ENCODE measurements around the gene RNF212B. TPM values are rescaled to one million over a fixed set of nuclear protein-coding genes. Genes with fewer than 3 reads are reported as not detected.

RNF212B gene
- total and polyA plus RNA-seq, 2 of the 13 experiments (the other 11 are each of a cell fraction or from before 2014, with no cell fraction given) = 0.05 TPM; not detected in 1

DNA sequence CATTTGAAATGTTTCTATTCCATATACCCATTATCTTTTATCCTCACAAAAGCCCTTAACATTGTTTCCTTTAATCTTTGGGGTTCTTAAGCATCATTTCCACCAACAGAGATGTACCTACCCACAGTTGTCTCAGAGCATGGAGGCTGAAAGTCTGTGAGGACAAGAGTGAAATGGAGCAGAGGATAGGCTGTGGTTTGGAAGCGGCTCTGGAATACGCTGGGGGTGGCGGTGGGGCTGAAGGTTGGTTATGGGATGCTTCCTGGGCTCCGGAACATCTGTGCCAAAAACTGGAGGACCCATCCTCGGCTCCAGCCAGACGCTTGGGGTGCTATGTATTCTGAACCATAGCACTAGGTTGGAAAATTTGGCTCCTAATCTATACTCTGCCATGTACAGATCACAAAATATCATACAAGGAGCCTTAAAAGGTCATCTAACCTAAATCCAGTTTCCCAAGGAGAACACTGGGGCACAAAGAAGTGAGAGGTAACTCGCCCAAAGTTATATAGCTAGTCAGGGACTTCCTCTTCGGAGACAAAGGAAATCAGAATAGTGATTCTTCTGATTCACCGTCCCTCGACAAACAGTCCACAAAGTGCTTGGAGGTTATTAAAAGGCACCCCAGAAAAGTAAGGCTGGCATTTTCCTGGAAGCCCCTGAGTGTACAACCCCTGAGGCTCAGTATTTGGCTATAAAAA is 62.4 kb downstream of the RNF212B start (continued):
- TF ChIP-seq, protein P1, sequence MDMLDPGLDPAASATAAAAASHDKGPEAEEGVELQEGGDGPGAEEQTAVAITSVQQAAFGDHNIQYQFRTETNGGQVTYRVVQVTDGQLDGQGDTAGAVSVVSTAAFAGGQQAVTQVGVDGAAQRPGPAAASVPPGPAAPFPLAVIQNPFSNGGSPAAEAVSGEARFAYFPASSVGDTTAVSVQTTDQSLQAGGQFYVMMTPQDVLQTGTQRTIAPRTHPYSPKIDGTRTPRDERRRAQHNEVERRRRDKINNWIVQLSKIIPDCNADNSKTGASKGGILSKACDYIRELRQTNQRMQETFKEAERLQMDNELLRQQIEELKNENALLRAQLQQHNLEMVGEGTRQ (IDR thresholded peaks at IDR 0.05; ENCODE audit: low read depth, low read length) = no peak
- TF ChIP-seq, protein P1 (CRISPR knock-in tag; IDR thresholded peaks at IDR 0.05; ENCODE audit: borderline replicate concordance) = peak; percentile 47; the same call in 1 of the 2 replicates
- TF ChIP-seq RBFOX2 (IDR thresholded peaks at IDR 0.05; ENCODE audit: low read depth, low read length) (0 out of 2 replicates have a peak, but pooled peaks have one; percentile 37), ZBTB7B (CRISPR knock-in tag; IDR thresholded peaks at IDR 0.05) (no peak)
- TF ChIP-seq, protein P2, sequence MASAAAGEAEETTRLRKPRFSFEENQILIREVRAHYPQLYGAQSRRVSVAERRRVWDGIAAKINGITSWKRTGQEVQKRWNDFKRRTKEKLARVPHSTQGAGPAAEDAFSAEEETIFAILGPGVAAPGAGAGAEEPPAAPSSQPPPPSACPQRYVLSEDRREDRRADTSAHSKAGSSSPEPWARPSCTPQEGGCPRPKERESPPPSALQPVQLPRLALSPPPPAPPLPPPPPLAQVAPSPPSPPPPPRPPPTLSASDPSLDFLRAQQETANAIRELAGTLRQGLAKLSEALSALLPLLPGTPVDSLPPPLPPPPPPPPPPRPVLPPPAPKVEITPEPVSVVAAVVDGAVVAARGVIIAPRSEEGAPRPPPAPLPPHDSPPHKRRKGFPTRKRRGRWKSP (CRISPR knock-in tag; IDR thresholded peaks at IDR 0.05) = no peak
- TF ChIP-seq, protein P3, sequence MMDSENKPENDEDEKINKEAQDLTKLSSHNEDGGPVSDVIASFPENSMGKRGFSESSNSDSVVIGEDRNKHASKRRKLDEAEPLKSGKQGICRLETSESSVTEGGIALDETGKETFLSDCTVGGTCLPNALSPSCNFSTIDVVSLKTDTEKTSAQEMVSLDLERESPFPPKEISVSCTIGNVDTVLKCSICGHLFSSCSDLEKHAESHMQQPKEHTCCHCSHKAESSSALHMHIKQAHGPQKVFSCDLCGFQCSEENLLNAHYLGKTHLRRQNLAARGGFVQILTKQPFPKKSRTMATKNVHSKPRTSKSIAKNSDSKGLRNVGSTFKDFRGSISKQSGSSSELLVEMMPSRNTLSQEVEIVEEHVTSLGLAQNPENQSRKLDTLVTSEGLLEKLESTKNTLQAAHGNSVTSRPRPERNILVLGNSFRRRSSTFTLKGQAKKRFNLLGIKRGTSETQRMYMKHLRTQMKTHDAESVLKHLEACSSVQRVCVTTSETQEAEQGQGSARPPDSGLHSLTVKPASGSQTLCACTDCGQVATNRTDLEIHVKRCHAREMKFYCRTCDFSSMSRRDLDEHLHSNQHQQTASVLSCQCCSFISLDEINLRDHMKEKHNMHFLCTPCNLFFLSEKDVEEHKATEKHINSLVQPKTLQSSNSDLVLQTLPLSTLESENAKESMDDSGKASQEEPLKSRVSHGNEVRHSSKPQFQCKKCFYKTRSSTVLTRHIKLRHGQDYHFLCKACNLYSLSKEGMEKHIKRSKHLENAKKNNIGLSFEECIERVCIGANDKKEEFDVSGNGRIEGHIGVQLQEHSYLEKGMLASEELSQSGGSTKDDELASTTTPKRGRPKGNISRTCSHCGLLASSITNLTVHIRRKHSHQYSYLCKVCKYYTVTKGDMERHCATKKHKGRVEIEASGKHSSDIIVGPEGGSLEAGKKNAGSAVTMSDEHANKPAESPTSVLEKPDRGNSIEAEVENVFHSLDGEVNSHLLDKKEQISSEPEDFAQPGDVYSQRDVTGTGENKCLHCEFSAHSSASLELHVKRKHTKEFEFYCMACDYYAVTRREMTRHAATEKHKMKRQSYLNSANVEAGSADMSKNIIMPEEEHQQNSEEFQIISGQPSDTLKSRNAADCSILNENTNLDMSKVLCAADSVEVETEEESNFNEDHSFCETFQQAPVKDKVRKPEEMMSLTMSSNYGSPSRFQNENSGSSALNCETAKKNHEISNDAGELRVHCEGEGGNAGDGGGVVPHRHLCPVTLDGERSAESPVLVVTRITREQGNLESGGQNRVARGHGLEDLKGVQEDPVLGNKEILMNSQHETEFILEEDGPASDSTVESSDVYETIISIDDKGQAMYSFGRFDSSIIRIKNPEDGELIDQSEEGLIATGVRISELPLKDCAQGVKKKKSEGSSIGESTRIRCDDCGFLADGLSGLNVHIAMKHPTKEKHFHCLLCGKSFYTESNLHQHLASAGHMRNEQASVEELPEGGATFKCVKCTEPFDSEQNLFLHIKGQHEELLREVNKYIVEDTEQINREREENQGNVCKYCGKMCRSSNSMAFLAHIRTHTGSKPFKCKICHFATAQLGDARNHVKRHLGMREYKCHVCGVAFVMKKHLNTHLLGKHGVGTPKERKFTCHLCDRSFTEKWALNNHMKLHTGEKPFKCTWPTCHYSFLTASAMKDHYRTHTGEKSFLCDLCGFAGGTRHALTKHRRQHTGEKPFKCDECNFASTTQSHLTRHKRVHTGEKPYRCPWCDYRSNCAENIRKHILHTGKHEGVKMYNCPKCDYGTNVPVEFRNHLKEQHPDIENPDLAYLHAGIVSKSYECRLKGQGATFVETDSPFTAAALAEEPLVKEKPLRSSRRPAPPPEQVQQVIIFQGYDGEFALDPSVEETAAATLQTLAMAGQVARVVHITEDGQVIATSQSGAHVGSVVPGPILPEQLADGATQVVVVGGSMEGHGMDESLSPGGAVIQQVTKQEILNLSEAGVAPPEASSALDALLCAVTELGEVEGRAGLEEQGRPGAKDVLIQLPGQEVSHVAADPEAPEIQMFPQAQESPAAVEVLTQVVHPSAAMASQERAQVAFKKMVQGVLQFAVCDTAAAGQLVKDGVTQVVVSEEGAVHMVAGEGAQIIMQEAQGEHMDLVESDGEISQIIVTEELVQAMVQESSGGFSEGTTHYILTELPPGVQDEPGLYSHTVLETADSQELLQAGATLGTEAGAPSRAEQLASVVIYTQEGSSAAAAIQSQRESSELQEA (CRISPR knock-in tag; IDR thresholded peaks at IDR 0.05; ENCODE audit: not compliant biosample characterization) = no peak
- TF ChIP-seq, protein P4, sequence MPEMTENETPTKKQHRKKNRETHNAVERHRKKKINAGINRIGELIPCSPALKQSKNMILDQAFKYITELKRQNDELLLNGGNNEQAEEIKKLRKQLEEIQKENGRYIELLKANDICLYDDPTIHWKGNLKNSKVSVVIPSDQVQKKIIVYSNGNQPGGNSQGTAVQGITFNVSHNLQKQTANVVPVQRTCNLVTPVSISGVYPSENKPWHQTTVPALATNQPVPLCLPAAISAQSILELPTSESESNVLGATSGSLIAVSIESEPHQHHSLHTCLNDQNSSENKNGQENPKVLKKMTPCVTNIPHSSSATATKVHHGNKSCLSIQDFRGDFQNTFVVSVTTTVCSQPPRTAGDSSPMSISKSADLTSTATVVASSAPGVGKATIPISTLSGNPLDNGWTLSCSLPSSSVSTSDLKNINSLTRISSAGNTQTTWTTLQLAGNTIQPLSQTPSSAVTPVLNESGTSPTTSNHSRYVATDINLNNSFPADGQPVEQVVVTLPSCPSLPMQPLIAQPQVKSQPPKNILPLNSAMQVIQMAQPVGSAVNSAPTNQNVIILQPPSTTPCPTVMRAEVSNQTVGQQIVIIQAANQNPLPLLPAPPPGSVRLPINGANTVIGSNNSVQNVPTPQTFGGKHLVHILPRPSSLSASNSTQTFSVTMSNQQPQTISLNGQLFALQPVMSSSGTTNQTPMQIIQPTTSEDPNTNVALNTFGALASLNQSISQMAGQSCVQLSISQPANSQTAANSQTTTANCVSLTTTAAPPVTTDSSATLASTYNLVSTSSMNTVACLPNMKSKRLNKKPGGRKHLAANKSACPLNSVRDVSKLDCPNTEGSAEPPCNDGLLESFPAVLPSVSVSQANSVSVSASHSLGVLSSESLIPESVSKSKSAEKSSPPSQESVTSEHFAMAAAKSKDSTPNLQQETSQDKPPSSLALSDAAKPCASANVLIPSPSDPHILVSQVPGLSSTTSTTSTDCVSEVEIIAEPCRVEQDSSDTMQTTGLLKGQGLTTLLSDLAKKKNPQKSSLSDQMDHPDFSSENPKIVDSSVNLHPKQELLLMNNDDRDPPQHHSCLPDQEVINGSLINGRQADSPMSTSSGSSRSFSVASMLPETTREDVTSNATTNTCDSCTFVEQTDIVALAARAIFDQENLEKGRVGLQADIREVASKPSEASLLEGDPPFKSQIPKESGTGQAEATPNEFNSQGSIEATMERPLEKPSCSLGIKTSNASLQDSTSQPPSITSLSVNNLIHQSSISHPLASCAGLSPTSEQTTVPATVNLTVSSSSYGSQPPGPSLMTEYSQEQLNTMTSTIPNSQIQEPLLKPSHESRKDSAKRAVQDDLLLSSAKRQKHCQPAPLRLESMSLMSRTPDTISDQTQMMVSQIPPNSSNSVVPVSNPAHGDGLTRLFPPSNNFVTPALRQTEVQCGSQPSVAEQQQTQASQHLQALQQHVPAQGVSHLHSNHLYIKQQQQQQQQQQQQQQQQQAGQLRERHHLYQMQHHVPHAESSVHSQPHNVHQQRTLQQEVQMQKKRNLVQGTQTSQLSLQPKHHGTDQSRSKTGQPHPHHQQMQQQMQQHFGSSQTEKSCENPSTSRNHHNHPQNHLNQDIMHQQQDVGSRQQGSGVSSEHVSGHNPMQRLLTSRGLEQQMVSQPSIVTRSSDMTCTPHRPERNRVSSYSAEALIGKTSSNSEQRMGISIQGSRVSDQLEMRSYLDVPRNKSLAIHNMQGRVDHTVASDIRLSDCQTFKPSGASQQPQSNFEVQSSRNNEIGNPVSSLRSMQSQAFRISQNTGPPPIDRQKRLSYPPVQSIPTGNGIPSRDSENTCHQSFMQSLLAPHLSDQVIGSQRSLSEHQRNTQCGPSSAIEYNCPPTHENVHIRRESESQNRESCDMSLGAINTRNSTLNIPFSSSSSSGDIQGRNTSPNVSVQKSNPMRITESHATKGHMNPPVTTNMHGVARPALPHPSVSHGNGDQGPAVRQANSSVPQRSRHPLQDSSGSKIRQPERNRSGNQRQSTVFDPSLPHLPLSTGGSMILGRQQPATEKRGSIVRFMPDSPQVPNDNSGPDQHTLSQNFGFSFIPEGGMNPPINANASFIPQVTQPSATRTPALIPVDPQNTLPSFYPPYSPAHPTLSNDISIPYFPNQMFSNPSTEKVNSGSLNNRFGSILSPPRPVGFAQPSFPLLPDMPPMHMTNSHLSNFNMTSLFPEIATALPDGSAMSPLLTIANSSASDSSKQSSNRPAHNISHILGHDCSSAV (CRISPR knock-in tag; IDR thresholded peaks at IDR 0.05; ENCODE audit: borderline replicate concordance) = 0 out of 2 replicates have a peak, but pooled peaks have one; percentile 31

Measured in HepG2 (cell line).